GM12878 (cell line): ENCODE data around the gene PPRC1. TPM values are rescaled to one million over a fixed set of nuclear protein-coding genes. Genes with fewer than 3 reads are reported as not detected.

Source experiments
- ATAC-seq: fragments of 200-7000 bp; cut with Tn5 transposase; 3 replicates; pipeline ENCODE4 v1.9.1; 2020; ENCODE audit warnings: mild to moderate bottlenecking, moderate library complexity
- BruUV-seq: library from RNA; stranded (reverse); fragments of 400-500 nt; replicated peaks from 2 replicates; lab custom pipeline; 2021; lab: Mats Ljungman, UMichigan
- CTCF ChIA-PET: fragments of 300-600 bp; sonication (Branson Sonifier 250); formaldehyde crosslinking; extraction: SDS; loops from one replicate; lab custom pipeline; 2021; ENCODE audit warnings: inconsistent platforms; lab: Yijun Ruan, JAX
- POLR2A ChIA-PET: fragments of 350-600 bp; formaldehyde crosslinking; extraction: SDS; loops from one replicate; lab custom pipeline; 2021; ENCODE audit warnings: inconsistent platforms; lab: Charles Lee
- RAD21 ChIA-PET: fragments of 300-600 bp; sonication (Branson Sonifier 250); formaldehyde crosslinking; loops from one replicate; lab custom pipeline; 2023; ENCODE audit warnings: antibody characterized with exemption; ENCODE audit not compliant: unreplicated experiment; lab: Charles Lee
- SMC1A ChIA-PET: fragments of 300-600 bp; sonication (Branson Sonifier 250); formaldehyde crosslinking; loops from one replicate; lab custom pipeline; 2023; ENCODE audit not compliant: unreplicated experiment, uncharacterized antibody; lab: Charles Lee
- DNase-seq: peaks from one replicate; pipeline ENCODE4 v3.0.0-alpha.2; 2011; ENCODE audit warnings: low read depth, low spot score
- FAIRE-seq: peaks from 3 replicates; lab custom pipeline; 2011; peaks lifted over from hg19 to GRCh38; lab: Jason Lieb, UNC
- H2AFZ ChIP-seq: 2 replicates; pipeline ENCODE4 v1.6.0; 2011; ENCODE audit warnings: low read depth, low read length, control low read depth; ENCODE audit not compliant: control insufficient read depth
- H3K27ac ChIP-seq: 2 replicates; pipeline ENCODE4 v1.5.1; 2011; ENCODE audit warnings: control low read depth; ENCODE audit not compliant: control insufficient read depth, insufficient read depth
- H3K27me3 ChIP-seq, 2 experiments: replicated peaks in 1 of 2; 2 replicates each; pipeline versions ENCODE4 v1.6.0 to v1.6.1; 2011; ENCODE audit warnings: low read length in 1 of 2; ENCODE audit not compliant: control insufficient read depth in 2 of 2, insufficient read depth in 2 of 2
- H3K36me3 ChIP-seq, 2 experiments: 2 replicates each; pipeline ENCODE4 v1.5.1; 2011; ENCODE audit warnings: low read length in 1 of 2; ENCODE audit not compliant: control insufficient read depth in 2 of 2, insufficient read depth in 2 of 2
- H3K4me1 ChIP-seq: 2 replicates; pipeline ENCODE4 v1.6.1; 2011; ENCODE audit warnings: mild to moderate bottlenecking, low read length, moderate library complexity, mixed read lengths; ENCODE audit not compliant: control insufficient read depth, insufficient read depth
- H3K4me2 ChIP-seq: 2 replicates; pipeline ENCODE4 v1.6.0; 2011; ENCODE audit warnings: control low read depth; ENCODE audit not compliant: control insufficient read depth, insufficient read depth
- H3K4me3 ChIP-seq: fragments of 200-600 bp; sonication (generic); 2 replicates; pipeline ENCODE4 v1.5.1; 2016
- H3K79me2 ChIP-seq: 2 replicates; pipeline ENCODE4 v1.6.0; 2011; ENCODE audit warnings: low read length; ENCODE audit not compliant: control insufficient read depth, insufficient read depth
- H3K9ac ChIP-seq: 2 replicates; pipeline ENCODE4 v1.8.0; 2011; ENCODE audit warnings: low read length, control low read depth, mixed read lengths; ENCODE audit not compliant: control insufficient read depth, insufficient read depth
- H3K9me3 ChIP-seq: replicated peaks from 3 replicates; pipeline ENCODE4 v1.5.1; 2011; ENCODE audit warnings: mild to moderate bottlenecking, low read length; ENCODE audit not compliant: control insufficient read depth, insufficient read depth
- H4K20me1 ChIP-seq: 2 replicates; pipeline ENCODE4 v1.6.0; 2011; ENCODE audit not compliant: control insufficient read depth, insufficient read depth
- ATF7 ChIP-seq: fragments of 450-650 bp; IDR thresholded peaks from 2 replicates; pipeline ENCODE4 v1.6.1; 2016; ENCODE audit warnings: low read depth, mild to moderate bottlenecking
- CHD2 ChIP-seq: IDR thresholded peaks from 2 replicates; pipeline ENCODE4 v1.6.1; 2011; ENCODE audit warnings: low read depth, low read length, improper control_type of control experiment, borderline replicate concordance
- EZH2 ChIP-seq: IDR thresholded peaks from 2 replicates; pipeline ENCODE4 v1.6.1; 2012; ENCODE audit warnings: low read depth, mild to moderate bottlenecking, control low read depth, inconsistent platforms, low read length, borderline replicate concordance; ENCODE audit not compliant: control insufficient read depth
- GABPA ChIP-seq: IDR thresholded peaks from 2 replicates; pipeline ENCODE4 v1.6.1; 2014; ENCODE audit warnings: antibody characterized with exemption, low read depth, mild to moderate bottlenecking, inconsistent platforms
- IKZF2 ChIP-seq, 2 experiments: fragments of 450-650 bp; IDR thresholded peaks; 2 replicates each; pipeline ENCODE4 v1.6.1; 2017; ENCODE audit warnings: mild to moderate bottlenecking in 2 of 2, moderate library complexity in 2 of 2
- MTA3 ChIP-seq: IDR thresholded peaks from 2 replicates; pipeline ENCODE4 v1.6.1; 2012; ENCODE audit warnings: low read length, inconsistent platforms, borderline replicate concordance
- NFXL1 ChIP-seq: fragments of 450-650 bp; IDR thresholded peaks from 2 replicates; pipeline ENCODE4 v1.6.1; 2017; ENCODE audit warnings: antibody characterized with exemption, mild to moderate bottlenecking, borderline replicate concordance
- NR2C2 ChIP-seq: IDR thresholded peaks from 2 replicates; pipeline ENCODE4 v1.6.1; 2011; ENCODE audit warnings: borderline replicate concordance, low read depth; ENCODE audit not compliant: control insufficient read depth, insufficient read length
- NR2F1 ChIP-seq: fragments of 450-650 bp; conservative IDR thresholded peaks from 2 replicates; pipeline ENCODE4 v1.6.1; 2017; ENCODE audit warnings: mild to moderate bottlenecking
- NRF1 ChIP-seq: conservative IDR thresholded peaks from 2 replicates; pipeline ENCODE4 v1.6.1; 2011; ENCODE audit warnings: mild to moderate bottlenecking, low read depth, low read length, improper control_type of control experiment
- POU2F2 ChIP-seq: IDR thresholded peaks from 3 replicates; pipeline ENCODE4 v1.6.1; 2011; ENCODE audit warnings: low read depth, mild to moderate bottlenecking, low read length, borderline replicate concordance
- SMC3 ChIP-seq: IDR thresholded peaks from 2 replicates; pipeline ENCODE4 v1.6.1; 2011; ENCODE audit warnings: low read length, improper control_type of control experiment, borderline replicate concordance
- STAT3 ChIP-seq: IDR thresholded peaks from 2 replicates; pipeline ENCODE4 v1.6.1; 2011; ENCODE audit warnings: low read depth, low read length, improper control_type of control experiment
- SUZ12 ChIP-seq: fragments of 200-600 bp; sonication (generic); IDR thresholded peaks from one replicate; pipeline ENCODE4 v1.6.1; 2018; ENCODE audit warnings: antibody characterized with exemption, mild to moderate bottlenecking; ENCODE audit not compliant: unreplicated experiment
- TBL1XR1 ChIP-seq: IDR thresholded peaks from 2 replicates; pipeline ENCODE4 v1.6.1; 2012; ENCODE audit warnings: low read depth, low read length, improper control_type of control experiment
- TCF12 ChIP-seq: IDR thresholded peaks from 2 replicates; pipeline ENCODE4 v1.6.1; 2011; ENCODE audit warnings: low read depth, mild to moderate bottlenecking, low read length
- WGBS: methylation state at CpG from one replicate; pipeline ENCODE4 v1.1.6; 2016; ENCODE audit warnings: low lambda C conversion rate; ENCODE audit not compliant: insufficient replicate concordance, insufficient coverage; ENCODE audit errors: missing lambda C conversion rate; 5-methylcytosine and 5-hydroxymethylcytosine counted together
- in situ Hi-C: fragments of 300-500 bp; cut with MboI; formaldehyde crosslinking; loops from 9 replicates; pipeline ENCODE4 v1.14.3; 2018; ENCODE audit warnings: mixed read lengths
- intact Hi-C: fragments of 100-400 bp; cut with micrococcal nuclease; formaldehyde crosslinking; loops from one replicate; pipeline ENCODE4 v1.14.2; 2022; ENCODE audit not compliant: unreplicated experiment
- polyA plus RNA-seq, 11 experiments: library from polyadenylated mRNA; depleted of rRNA in 4 of 11; unstranded in 6 of 11; stranded (reverse) in 5 of 11; fragments of >200 nt; fragmentation: Nextera tagmentation in 4 of 11; fragmentation: Illumina TruSeq in 1 of 11; extraction: Ambion mirVana in 4 of 11; extraction: Trizol in 1 of 11; gene quantifications; 1 replicate in 1 of 11; 2 replicates in 10 of 11; pipeline versions ENCODE4 v1.2.1 to v1.2.3, GENCODE V29; 2011 to 2016; ENCODE audit warnings: inconsistent platforms in 2 of 11, missing spikeins in 2 of 11, low read depth in 1 of 11
- total RNA-seq, 4 experiments: library from RNA; depleted of rRNA in 3 of 4; stranded (reverse); fragments of >200 nt in 3 of 4; fragmentation: Illumina TruSeq in 1 of 4; extraction: Trizol in 1 of 4; gene quantifications; 2 replicates each; pipeline versions ENCODE4 v1.2.1 to v1.2.3, GENCODE V29; 2013 to 2021
- TF ChIP-seq, protein P1 (sequence below): fragments of 450-650 bp; formaldehyde crosslinking; IDR thresholded peaks from 2 replicates; pipeline ENCODE4 v1.4.0; 2022; ENCODE audit warnings: mild to moderate bottlenecking, moderate library complexity

Gene PPRC1
- total and polyA plus RNA-seq, 10 of the 15 experiments (the other 5 are each of a cell fraction or from before 2014, with no cell fraction given): 13.1 to 69.8 (median 32.4) TPM

DNA sequence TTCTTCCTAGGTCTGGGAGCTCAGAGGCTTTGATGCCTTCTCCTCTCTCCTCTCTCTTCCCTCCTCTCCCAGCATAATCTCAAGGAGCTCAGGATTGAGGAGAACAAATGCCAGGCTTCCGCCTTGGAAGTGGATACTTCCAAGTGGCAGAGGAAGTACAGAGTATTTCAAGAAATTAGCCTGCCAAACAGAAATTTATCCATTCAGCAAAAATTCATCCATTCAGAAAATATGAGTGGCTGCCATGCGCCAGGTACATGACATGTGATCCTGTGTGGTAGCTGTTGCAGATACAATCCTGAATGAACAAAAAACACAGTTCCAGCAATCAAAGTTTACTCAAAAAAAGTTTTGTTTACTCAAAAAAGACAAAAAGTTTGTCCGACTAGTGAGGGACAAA is 37.8 kb downstream of the PPRC1 start:
- SMC1A ChIA-PET: interaction anchor here (0.8 to 4.8 kb wide), 10 partner anchors 9 to 223 kb away, joined by 3 to 43 read pairs (median 4); no protein-coding TSS in a partner anchor
- CTCF ChIA-PET: interaction anchor here (0.7 to 9.9 kb wide), 15 partner anchors 9 to 413 kb away, joined by 3 to 150 read pairs (median 5); partner anchors contain the start of gene PPRC1
- no peak overlapping the region for H3K4me2 ChIP-seq
- no peaks in the 10 kb centered on the region for H4K20me1 ChIP-seq
- RAD21 ChIA-PET: interaction anchor here (0.9 to 4.8 kb wide), 8 partner anchors 17 to 309 kb away, joined by 3 to 75 read pairs (median 8); partner anchors contain the start of gene ELOVL3
- DNase-seq (no peak), ATAC-seq (no peak)
- H3K4me1 ChIP-seq: peaks cover 4% of the 10 kb centered on the region
- no peaks in the 10 kb centered on the region for H3K36me3 ChIP-seq
- WGBS: 78% methylated on average over 3 of the region's 3 CpGs
- H3K27ac ChIP-seq: no peak overlapping the region
- no peak overlapping the region for H3K4me3 ChIP-seq
- no peaks in the 10 kb centered on the region for H3K9me3 ChIP-seq
- intact Hi-C loops: no loop called here
- TF ChIP-seq TBL1XR1 (no peak), NRF1 (no peak), CHD2 (no peak), MTA3 (no peak), POU2F2 (no peak), NFXL1 (no peak), IKZF2 (IDR thresholded peaks at IDR 0.05) (no peak), NR2F1 (no peak), SUZ12 (no peak), TCF12 (no peak), STAT3 (no peak), SMC3 (no peak), EZH2 (no peak), NR2C2 (no peak), ATF7 (no peak), GABPA (no peak)
- TF ChIP-seq, protein P1, sequence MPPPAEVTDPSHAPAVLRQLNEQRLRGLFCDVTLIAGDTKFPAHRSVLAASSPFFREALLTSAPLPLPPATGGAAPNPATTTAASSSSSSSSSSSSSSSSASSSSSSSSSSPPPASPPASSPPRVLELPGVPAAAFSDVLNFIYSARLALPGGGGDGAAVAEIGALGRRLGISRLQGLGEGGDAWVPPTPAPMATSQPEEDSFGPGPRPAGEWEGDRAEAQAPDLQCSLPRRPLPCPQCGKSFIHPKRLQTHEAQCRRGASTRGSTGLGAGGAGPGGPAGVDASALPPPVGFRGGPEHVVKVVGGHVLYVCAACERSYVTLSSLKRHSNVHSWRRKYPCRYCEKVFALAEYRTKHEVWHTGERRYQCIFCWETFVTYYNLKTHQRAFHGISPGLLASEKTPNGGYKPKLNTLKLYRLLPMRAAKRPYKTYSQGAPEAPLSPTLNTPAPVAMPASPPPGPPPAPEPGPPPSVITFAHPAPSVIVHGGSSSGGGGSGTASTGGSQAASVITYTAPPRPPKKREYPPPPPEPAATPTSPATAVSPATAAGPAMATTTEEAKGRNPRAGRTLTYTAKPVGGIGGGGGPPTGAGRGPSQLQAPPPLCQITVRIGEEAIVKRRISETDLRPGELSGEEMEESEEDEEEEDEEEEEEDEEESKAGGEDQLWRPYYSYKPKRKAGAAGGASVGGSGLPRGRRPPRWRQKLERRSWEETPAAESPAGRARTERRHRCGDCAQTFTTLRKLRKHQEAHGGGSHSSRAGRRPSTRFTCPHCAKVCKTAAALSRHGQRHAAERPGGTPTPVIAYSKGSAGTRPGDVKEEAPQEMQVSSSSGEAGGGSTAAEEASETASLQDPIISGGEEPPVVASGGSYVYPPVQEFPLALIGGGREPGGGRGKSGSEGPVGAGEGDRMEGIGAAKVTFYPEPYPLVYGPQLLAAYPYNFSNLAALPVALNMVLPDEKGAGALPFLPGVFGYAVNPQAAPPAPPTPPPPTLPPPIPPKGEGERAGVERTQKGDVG: no peak
- TF ChIP-seq, all 136 proteins: peak for 0
- Histone ChIP-seq H3K79me2 (no peaks in the 10 kb centered on the region), H3K9ac (no peak overlapping the region), H3K27me3 (no peaks in the 10 kb centered on the region), H2AFZ (no peak overlapping the region)
- no TSS peak for BruUV-seq
- in situ Hi-C loops: no loop called here
- FAIRE-seq: no peak
- POLR2A ChIA-PET: interaction anchor here (0.6 to 1.2 kb wide), 2 partner anchors 53 to 82 kb away, joined by 3 to 5 read pairs; no protein-coding TSS in a partner anchor
